ENCODE data around the gene ELMOD1.

The ELMOD1 gene

DNA sequence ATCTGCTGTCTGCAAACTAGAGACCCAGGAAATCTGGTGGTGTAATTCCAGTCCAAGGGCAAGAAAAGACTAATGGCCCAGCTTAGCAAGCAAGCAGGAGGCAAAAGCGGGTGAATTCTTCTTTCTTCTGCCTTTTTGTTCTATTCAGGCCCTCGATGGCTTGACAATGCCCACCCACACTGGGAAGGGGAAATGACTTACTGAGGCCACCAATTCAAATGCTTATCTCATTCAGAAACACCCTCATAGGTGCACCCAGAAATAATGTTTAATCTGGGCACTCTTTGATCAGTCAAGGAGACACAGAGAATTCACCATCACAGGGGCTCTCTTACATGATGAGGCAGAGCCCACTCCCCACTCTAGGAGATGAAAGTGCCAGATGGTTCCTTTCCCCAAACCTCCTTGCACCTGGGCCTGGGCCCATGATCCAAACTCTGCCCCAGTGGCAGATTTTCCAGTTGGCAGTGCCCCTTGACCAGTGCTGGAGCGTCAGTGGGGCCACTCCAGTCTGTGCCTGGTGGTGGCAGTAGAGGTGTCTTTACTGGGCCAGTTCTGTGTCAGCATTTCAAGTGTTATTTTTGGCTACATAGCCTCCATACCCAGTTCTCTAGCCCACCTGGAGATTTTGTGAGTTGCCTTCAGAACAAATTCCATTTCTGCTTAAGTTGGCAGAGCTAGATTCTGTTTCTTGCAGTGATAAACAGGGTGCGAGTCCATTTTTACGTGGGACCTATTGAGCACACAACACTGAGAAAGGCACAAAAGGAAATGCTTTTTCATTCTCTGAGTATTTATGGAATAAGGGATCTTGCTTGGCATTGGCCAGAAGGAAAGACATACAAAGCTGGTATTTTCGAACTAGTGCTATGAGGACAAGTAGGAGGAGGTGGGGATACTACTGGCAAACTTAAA lies 7.5 kb downstream of the ELMOD1 start:
- Histone ChIP-seq H3K9me3 (ENCODE audit: control insufficient read depth, insufficient read depth, low read depth, low read length) (no peaks in the 10 kb centered on the region), H3K4me3 (ENCODE audit: low read depth, low read length) (no peak overlapping the region), H3K27ac (ENCODE audit: extremely low read depth, low read depth, low read length) (no peak overlapping the region), H3K36me3 (ENCODE audit: control insufficient read depth in 2 of 2, insufficient read depth in 1 of 2, low read length in 2 of 2) (no peaks in the 10 kb centered on the region), H3K4me1 (ENCODE audit: control insufficient read depth, insufficient read depth, low read length) (no peaks in the 10 kb centered on the region)
- TF ChIP-seq ZNF654 (tag by site-specific recombination; IDR thresholded peaks at IDR 0.05; ENCODE audit: low read depth) = peak; percentile 42
- no peak for TF ChIP-seq ZNF529 (tag by site-specific recombination; IDR thresholded peaks at IDR 0.05; ENCODE audit: insufficient replicate concordance)
- no peak for TF ChIP-seq TCF7L2 (IDR thresholded peaks at IDR 0.05; ENCODE audit: borderline replicate concordance, low read depth, low read length)
- no peak for TF ChIP-seq ZNF660 (tag by site-specific recombination; IDR thresholded peaks at IDR 0.05)
- TF ChIP-seq, protein P1, sequence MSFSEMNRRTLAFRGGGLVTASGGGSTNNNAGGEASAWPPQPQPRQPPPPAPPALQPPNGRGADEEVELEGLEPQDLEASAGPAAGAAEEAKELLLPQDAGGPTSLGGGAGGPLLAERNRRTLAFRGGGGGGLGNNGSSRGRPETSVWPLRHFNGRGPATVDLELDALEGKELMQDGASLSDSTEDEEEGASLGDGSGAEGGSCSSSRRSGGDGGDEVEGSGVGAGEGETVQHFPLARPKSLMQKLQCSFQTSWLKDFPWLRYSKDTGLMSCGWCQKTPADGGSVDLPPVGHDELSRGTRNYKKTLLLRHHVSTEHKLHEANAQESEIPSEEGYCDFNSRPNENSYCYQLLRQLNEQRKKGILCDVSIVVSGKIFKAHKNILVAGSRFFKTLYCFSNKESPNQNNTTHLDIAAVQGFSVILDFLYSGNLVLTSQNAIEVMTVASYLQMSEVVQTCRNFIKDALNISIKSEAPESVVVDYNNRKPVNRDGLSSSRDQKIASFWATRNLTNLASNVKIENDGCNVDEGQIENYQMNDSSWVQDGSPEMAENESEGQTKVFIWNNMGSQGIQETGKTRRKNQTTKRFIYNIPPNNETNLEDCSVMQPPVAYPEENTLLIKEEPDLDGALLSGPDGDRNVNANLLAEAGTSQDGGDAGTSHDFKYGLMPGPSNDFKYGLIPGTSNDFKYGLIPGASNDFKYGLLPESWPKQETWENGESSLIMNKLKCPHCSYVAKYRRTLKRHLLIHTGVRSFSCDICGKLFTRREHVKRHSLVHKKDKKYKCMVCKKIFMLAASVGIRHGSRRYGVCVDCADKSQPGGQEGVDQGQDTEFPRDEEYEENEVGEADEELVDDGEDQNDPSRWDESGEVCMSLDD (tag by site-specific recombination; IDR thresholded peaks at IDR 0.05) = no peak
- TF ChIP-seq ZNF311 (tag by site-specific recombination; IDR thresholded peaks at IDR 0.05; ENCODE audit: borderline replicate concordance) = no peak
- TF ChIP-seq ZNF266 (tag by site-specific recombination; IDR thresholded peaks at IDR 0.05; ENCODE audit: low read depth) = no peak
- TF ChIP-seq ZNF202 (tag by site-specific recombination; IDR thresholded peaks at IDR 0.05; ENCODE audit: borderline replicate concordance) = no peak
- TF ChIP-seq, protein P2, sequence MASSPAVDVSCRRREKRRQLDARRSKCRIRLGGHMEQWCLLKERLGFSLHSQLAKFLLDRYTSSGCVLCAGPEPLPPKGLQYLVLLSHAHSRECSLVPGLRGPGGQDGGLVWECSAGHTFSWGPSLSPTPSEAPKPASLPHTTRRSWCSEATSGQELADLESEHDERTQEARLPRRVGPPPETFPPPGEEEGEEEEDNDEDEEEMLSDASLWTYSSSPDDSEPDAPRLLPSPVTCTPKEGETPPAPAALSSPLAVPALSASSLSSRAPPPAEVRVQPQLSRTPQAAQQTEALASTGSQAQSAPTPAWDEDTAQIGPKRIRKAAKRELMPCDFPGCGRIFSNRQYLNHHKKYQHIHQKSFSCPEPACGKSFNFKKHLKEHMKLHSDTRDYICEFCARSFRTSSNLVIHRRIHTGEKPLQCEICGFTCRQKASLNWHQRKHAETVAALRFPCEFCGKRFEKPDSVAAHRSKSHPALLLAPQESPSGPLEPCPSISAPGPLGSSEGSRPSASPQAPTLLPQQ (tag by site-specific recombination; IDR thresholded peaks at IDR 0.05) = 0 out of 2 replicates have a peak, but pooled peaks have one; percentile 36
- TF ChIP-seq, protein P3, sequence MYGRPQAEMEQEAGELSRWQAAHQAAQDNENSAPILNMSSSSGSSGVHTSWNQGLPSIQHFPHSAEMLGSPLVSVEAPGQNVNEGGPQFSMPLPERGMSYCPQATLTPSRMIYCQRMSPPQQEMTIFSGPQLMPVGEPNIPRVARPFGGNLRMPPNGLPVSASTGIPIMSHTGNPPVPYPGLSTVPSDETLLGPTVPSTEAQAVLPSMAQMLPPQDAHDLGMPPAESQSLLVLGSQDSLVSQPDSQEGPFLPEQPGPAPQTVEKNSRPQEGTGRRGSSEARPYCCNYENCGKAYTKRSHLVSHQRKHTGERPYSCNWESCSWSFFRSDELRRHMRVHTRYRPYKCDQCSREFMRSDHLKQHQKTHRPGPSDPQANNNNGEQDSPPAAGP (tag by site-specific recombination; IDR thresholded peaks at IDR 0.05) = no peak
- TF ChIP-seq ZBTB8A (tag by site-specific recombination; IDR thresholded peaks at IDR 0.05) = no peak
- TF ChIP-seq ZNF544 (tag by site-specific recombination; IDR thresholded peaks at IDR 0.05) = no peak
- CTCF ChIA-PET = interaction anchor here (0.6 to 1.2 kb wide), 8 partner anchors 8 to 1967 kb away, joined by 3 to 10 read pairs (median 4); no protein-coding TSS in a partner anchor
- POLR2A ChIA-PET = no interaction called here

DNA sequence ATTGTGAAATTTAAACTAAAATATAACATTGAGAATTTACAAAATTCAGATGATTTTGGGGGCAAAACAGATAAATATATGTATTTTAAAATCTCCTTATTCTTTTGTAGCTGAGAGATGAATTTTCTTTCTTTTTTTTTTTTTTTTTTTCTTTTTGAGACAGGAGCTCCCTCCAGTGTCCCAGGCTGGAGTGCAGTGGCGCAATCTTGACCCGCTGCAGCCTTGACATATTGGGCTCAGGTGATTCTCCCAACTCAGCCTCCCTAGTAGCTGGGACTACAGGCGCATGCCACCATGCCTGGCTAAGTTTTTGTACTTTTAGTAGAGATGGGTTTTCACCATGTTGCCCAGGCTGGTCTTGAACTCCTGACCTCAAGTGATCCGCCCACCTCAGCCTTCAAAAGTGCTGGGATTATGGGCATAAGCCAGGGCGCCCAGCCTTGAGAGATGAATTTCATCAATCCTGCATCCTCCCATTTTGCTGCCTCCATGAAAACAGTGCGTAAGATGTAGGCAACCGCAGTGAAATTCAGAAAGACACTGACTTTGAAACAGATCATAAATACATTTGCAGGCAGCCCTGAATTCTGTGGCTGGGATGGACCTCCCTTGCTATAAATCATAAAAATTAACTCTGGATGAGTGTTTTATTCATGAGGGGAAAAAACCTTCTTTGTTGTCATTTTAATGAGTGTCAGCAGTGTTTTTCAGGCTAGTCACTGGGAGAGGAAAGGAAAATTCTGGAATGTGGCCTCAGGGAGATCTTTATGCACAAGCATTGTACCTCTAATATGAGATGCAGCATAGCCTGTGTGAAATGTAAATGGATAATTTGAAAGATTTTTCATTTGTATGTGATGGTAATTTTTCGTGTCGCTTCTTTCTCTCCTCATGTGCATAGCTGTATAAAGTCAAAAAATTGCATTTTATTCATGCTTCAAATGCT lies 14.4 kb downstream of the ELMOD1 start:
- Histone ChIP-seq H3K4me1 (ENCODE audit: control insufficient read depth, insufficient read depth, low read length) (no peaks in the 10 kb centered on the region), H3K27ac (ENCODE audit: extremely low read depth, low read depth, low read length) (no peak overlapping the region), H3K36me3 (ENCODE audit: control insufficient read depth in 2 of 2, insufficient read depth in 1 of 2, low read length in 2 of 2) (no peaks in the 10 kb centered on the region), H3K9me3 (ENCODE audit: control insufficient read depth, insufficient read depth, low read depth, low read length) (no peaks in the 10 kb centered on the region), H3K4me3 (ENCODE audit: low read depth, low read length) (no peak overlapping the region)
- POLR2A ChIA-PET = interaction anchor here (0.5 kb wide), 1 partner anchor 10 kb away, joined by 5 read pairs; no protein-coding TSS in a partner anchor
- CTCF ChIA-PET = interaction anchor here (0.6 to 1.1 kb wide), 3 partner anchors 9 to 167 kb away, joined by 3 to 5 read pairs (median 4); no protein-coding TSS in a partner anchor
- TF ChIP-seq ZFP3 (tag by site-specific recombination; IDR thresholded peaks at IDR 0.05; ENCODE audit: low read depth) (no peak), ZSCAN16 (tag by site-specific recombination; IDR thresholded peaks at IDR 0.05) (no peak), REPIN1 (tag by site-specific recombination; IDR thresholded peaks at IDR 0.05; ENCODE audit: low read depth) (no peak), ZFP69B (tag by site-specific recombination; IDR thresholded peaks at IDR 0.05) (no peak), ZNF146 (tag by site-specific recombination; IDR thresholded peaks at IDR 0.05) (no peak), ZBTB17 (tag by site-specific recombination; IDR thresholded peaks at IDR 0.05) (no peak), ZNF112 (tag by site-specific recombination; IDR thresholded peaks at IDR 0.05) (no peak), ZBTB21 (tag by site-specific recombination; IDR thresholded peaks at IDR 0.05) (no peak), ZNF354C (tag by site-specific recombination; IDR thresholded peaks at IDR 0.05; ENCODE audit: borderline replicate concordance, low read depth) (no peak), IKZF3 (tag by site-specific recombination; IDR thresholded peaks at IDR 0.05) (no peak), WT1 (tag by site-specific recombination; IDR thresholded peaks at IDR 0.05) (no peak), ZNF138 (tag by site-specific recombination; IDR thresholded peaks at IDR 0.05; ENCODE audit: borderline replicate concordance) (no peak), SALL2 (tag by site-specific recombination; IDR thresholded peaks at IDR 0.05; ENCODE audit: borderline replicate concordance) (no peak), SCRT1 (tag by site-specific recombination; IDR thresholded peaks at IDR 0.05; ENCODE audit: borderline replicate concordance) (no peak), ZBTB20 (tag by site-specific recombination; IDR thresholded peaks at IDR 0.05) (no peak), ZNF544 (tag by site-specific recombination; IDR thresholded peaks at IDR 0.05) (no peak), ZNF768 (tag by site-specific recombination; IDR thresholded peaks at IDR 0.05) (no peak)
